ENCODE measurements around the gene PLA2G12B. TPM values are rescaled to one million over a fixed set of nuclear protein-coding genes. Genes with fewer than 3 reads are reported as not detected.

Gene PLA2G12B
- total RNA-seq, 2 donors from 2014 or later = 2.9 to 13.8 TPM

GRCh38 chr10:72981882-72982529 is 27.4 kb upstream of the PLA2G12B start:
- H3K27me3 ChIP-seq = no peaks in the 10 kb centered on the region
- intact Hi-C loops (cut with DNase I) = no loop called here
- TF ChIP-seq CTCF (IDR thresholded peaks at IDR 0.05) = no peak
- no peak overlapping the region for H3K9ac ChIP-seq (ENCODE audit: low read depth in 2 of 2, low read length in 2 of 2)
- H3K27ac ChIP-seq = no peak overlapping the region
- no peak for DNase-seq
- H3K4me1 ChIP-seq = no peaks in the 10 kb centered on the region
- no peak overlapping the region for H3K4me3 ChIP-seq
- H3K9me3 ChIP-seq = no peaks in the 10 kb centered on the region
- no peaks in the 10 kb centered on the region for H3K36me3 ChIP-seq

GRCh38 chr10:72981028-72981881 is 26.6 kb upstream of the PLA2G12B start:
- no peak for TF ChIP-seq CTCF (IDR thresholded peaks at IDR 0.05)
- DNase-seq = no peak
- no peaks in the 10 kb centered on the region for H3K36me3 ChIP-seq
- intact Hi-C loops (cut with DNase I) = no loop called here
- no peak overlapping the region for H3K27ac ChIP-seq
- no peak overlapping the region for H3K4me3 ChIP-seq
- H3K9me3 ChIP-seq = no peaks in the 10 kb centered on the region
- no peak overlapping the region for H3K9ac ChIP-seq (ENCODE audit: low read depth in 2 of 2, low read length in 2 of 2)
- no peaks in the 10 kb centered on the region for H3K4me1 ChIP-seq
- H3K27me3 ChIP-seq = no peaks in the 10 kb centered on the region

GRCh38 chr10:72980348-72980747 is 25.7 kb upstream of the PLA2G12B start:
- DNase-seq = no peak
- no peaks in the 10 kb centered on the region for H3K27me3 ChIP-seq
- H3K27ac ChIP-seq = no peak overlapping the region
- no peak overlapping the region for H3K4me3 ChIP-seq
- no peaks in the 10 kb centered on the region for H3K9me3 ChIP-seq
- intact Hi-C loops (cut with DNase I) = no loop called here
- no peaks in the 10 kb centered on the region for H3K36me3 ChIP-seq
- no peak for TF ChIP-seq CTCF (IDR thresholded peaks at IDR 0.05)
- no peaks in the 10 kb centered on the region for H3K4me1 ChIP-seq
- H3K9ac ChIP-seq (ENCODE audit: low read depth in 2 of 2, low read length in 2 of 2) = no peak overlapping the region

GRCh38 chr10:72979709-72980108 is 25.1 kb upstream of the PLA2G12B start:
- Histone ChIP-seq H3K36me3 (no peaks in the 10 kb centered on the region), H3K4me3 (no peak overlapping the region), H3K9ac (ENCODE audit: low read depth in 2 of 2, low read length in 2 of 2) (no peak overlapping the region), H3K27ac (no peak overlapping the region), H3K9me3 (no peaks in the 10 kb centered on the region), H3K4me1 (no peaks in the 10 kb centered on the region), H3K27me3 (no peaks in the 10 kb centered on the region)
- intact Hi-C loops (cut with DNase I) = no loop called here
- no peak for DNase-seq
- TF ChIP-seq CTCF (IDR thresholded peaks at IDR 0.05) = no peak

GRCh38 chr10:72976886-72977285 is 22.3 kb upstream of the PLA2G12B start:
- no peak overlapping the region for H3K9ac ChIP-seq (ENCODE audit: low read depth in 2 of 2, low read length in 2 of 2)
- H3K27ac ChIP-seq = no peak overlapping the region
- no peaks in the 10 kb centered on the region for H3K36me3 ChIP-seq
- no peak for DNase-seq
- no peaks in the 10 kb centered on the region for H3K27me3 ChIP-seq
- TF ChIP-seq CTCF (IDR thresholded peaks at IDR 0.05) = no peak
- no peaks in the 10 kb centered on the region for H3K4me1 ChIP-seq
- intact Hi-C loops (cut with DNase I) = no loop called here
- H3K4me3 ChIP-seq = no peak overlapping the region
- H3K9me3 ChIP-seq = no peaks in the 10 kb centered on the region
